GM19238 (cell line): Measurements from ENCODE around the gene RNF167.
"Not testable (repeated sequence)": the region's sequence is repeated elsewhere in the genome, so short reads cannot be mapped to it uniquely, and the experiment has no call there.

ENCODE experiments used
- DNase-seq: peaks from one replicate; pipeline ENCODE4 v3.0.0; 2011; ENCODE audit warnings: low spot score; ENCODE audit not compliant: insufficient read length

The RNF167 gene

GRCh38 chr17:4902540-4902939 lies 37.5 kb upstream of the RNF167 start:
- no peak for DNase-seq

- no peak for DNase-seq
Measured at GRCh38 chr17:4903051-4903818, 36.8 kb upstream of the RNF167 start, which contains the start of gene CHRNE. CHRNE (minus strand) TSS chr17:4903098; CDS start chr17:4903063, 35 bp downstream.

GRCh38 chr17:4906642-4907041 lies 33.4 kb upstream of the RNF167 start:
- DNase-seq: not testable (repeated sequence)

- DNase-seq: no peak
Measured at GRCh38 chr17:4908301-4908700, 31.8 kb upstream of the RNF167 start.

GRCh38 chr17:4908711-4909496 lies 31.2 kb upstream of the RNF167 start:
- DNase-seq: peak; percentile 63

- DNase-seq: no peak
Measured at GRCh38 chr17:4913994-4914393, 26.1 kb upstream of the RNF167 start.

GRCh38 chr17:4914551-4914950 lies 25.5 kb upstream of the RNF167 start:
- not testable (repeated sequence) for DNase-seq

- DNase-seq: no peak
Measured at GRCh38 chr17:4919511-4920047, 20.5 kb upstream of the RNF167 start.

- DNase-seq: no peak
Measured at GRCh38 chr17:4920351-4921048, 19.6 kb upstream of the RNF167 start.

GRCh38 chr17:4921320-4921719 lies 18.7 kb upstream of the RNF167 start:
- no peak for DNase-seq

- not testable (repeated sequence) for DNase-seq
Measured at GRCh38 chr17:4926577-4927335, 13.3 kb upstream of the RNF167 start.

- no peak for DNase-seq
Measured at GRCh38 chr17:4928881-4929280, 11.2 kb upstream of the RNF167 start.

GRCh38 chr17:4931963-4932362 lies 8.1 kb upstream of the RNF167 start, which contains the start of gene GP1BA:
GP1BA (plus strand) TSS chr17:4932277; CDS start chr17:4932605, 328 bp downstream.
- peak; percentile 28 for DNase-seq

- DNase-seq: no peak
Measured at GRCh38 chr17:4932756-4933155, 7.3 kb upstream of the RNF167 start.

GRCh38 chr17:4933646-4934045 lies 6.4 kb upstream of the RNF167 start:
- no peak for DNase-seq

GRCh38 chr17:4934173-4934979 lies 5.7 kb upstream of the RNF167 start:
- DNase-seq: peak; percentile 42

- DNase-seq: no peak
Measured at GRCh38 chr17:4935650-4936049, 4.4 kb upstream of the RNF167 start.

GRCh38 chr17:4936436-4936835 lies 3.6 kb upstream of the RNF167 start:
- DNase-seq: no peak

- DNase-seq: no peak
Measured at GRCh38 chr17:4937553-4937952, 2.5 kb upstream of the RNF167 start.

- DNase-seq: no peak
Measured at GRCh38 chr17:4938069-4938491, 2.0 kb upstream of the RNF167 start.
